WERI-Rb-1 (cell line): ENCODE results near the gene COL18A1.

Experiments
- DNase-seq: peaks from one replicate; pipeline ENCODE4 v3.0.0-alpha.2; 2020
- H3K27ac ChIP-seq: fragments of 250-450 bp; sonication (Bioruptor Pico); 2 replicates; pipeline ENCODE4 v1.5.1; 2020; ENCODE audit warnings: mild to moderate bottlenecking, moderate library complexity
- H3K27me3 ChIP-seq: fragments of 250-450 bp; sonication (Bioruptor Pico); 2 replicates; pipeline ENCODE4 v1.5.1; 2021; ENCODE audit warnings: mild to moderate bottlenecking, low read depth, moderate library complexity; ENCODE audit not compliant: insufficient read depth, severe bottlenecking
- H3K36me3 ChIP-seq: fragments of 250-450 bp; sonication (Bioruptor Pico); 2 replicates; pipeline ENCODE4 v1.5.1; 2020; ENCODE audit warnings: mild to moderate bottlenecking, moderate library complexity
- H3K4me3 ChIP-seq: 2 replicates; pipeline ENCODE4 v1.5.1; 2011; ENCODE audit warnings: low read depth, mild to moderate bottlenecking, control low read depth, low read length
- H3K9me3 ChIP-seq: fragments of 250-450 bp; sonication (Bioruptor Pico); 2 replicates; pipeline ENCODE4 v1.5.1; 2021; ENCODE audit warnings: mild to moderate bottlenecking, moderate library complexity; ENCODE audit not compliant: severe bottlenecking
- CTCF ChIP-seq: IDR thresholded peaks from 2 replicates; pipeline ENCODE4 v1.5.1; 2011; ENCODE audit warnings: low read depth, mild to moderate bottlenecking, control low read depth, inconsistent platforms, low read length

COL18A1 gene

GRCh38 chr21:45380566-45380965 is 24.4 kb upstream of the COL18A1 start:
- Histone ChIP-seq H3K27me3 (no peaks in the 10 kb centered on the region), H3K4me3 (no peak overlapping the region), H3K9me3 (peaks cover 3% of the 10 kb centered on the region), H3K36me3 (no peaks in the 10 kb centered on the region), H3K27ac (no peak overlapping the region)
- DNase-seq, result no peak
- TF ChIP-seq CTCF, result no peak

GRCh38 chr21:45381036-45381787 is 23.8 kb upstream of the COL18A1 start:
- no peak for TF ChIP-seq CTCF
- no peaks in the 10 kb centered on the region for H3K27me3 ChIP-seq

GRCh38 chr21:45381865-45382696 is 22.9 kb upstream of the COL18A1 start:
- no peak overlapping the region for H3K27ac ChIP-seq
- no peaks in the 10 kb centered on the region for H3K36me3 ChIP-seq
- TF ChIP-seq CTCF, result no peak
- no peak overlapping the region for H3K4me3 ChIP-seq
- DNase-seq, result no peak
- no peaks in the 10 kb centered on the region for H3K27me3 ChIP-seq
- peaks cover 3% of the 10 kb centered on the region for H3K9me3 ChIP-seq

More at GRCh38 chr21:45381036-45381787, 23.8 kb upstream of the COL18A1 start:
- no peak overlapping the region for H3K27ac ChIP-seq
- no peak for DNase-seq
- peaks cover 3% of the 10 kb centered on the region for H3K9me3 ChIP-seq
- no peaks in the 10 kb centered on the region for H3K36me3 ChIP-seq
- no peak overlapping the region for H3K4me3 ChIP-seq

GRCh38 chr21:45382697-45382997 is 22.3 kb upstream of the COL18A1 start:
- H3K36me3 ChIP-seq, result no peaks in the 10 kb centered on the region
- DNase-seq, result no peak
- H3K27me3 ChIP-seq, result no peaks in the 10 kb centered on the region
- no peak for TF ChIP-seq CTCF
- H3K27ac ChIP-seq, result no peak overlapping the region
- no peak overlapping the region for H3K4me3 ChIP-seq
- peaks cover under 1% of the 10 kb centered on the region for H3K9me3 ChIP-seq

- Histone ChIP-seq H3K9me3 (no peaks in the 10 kb centered on the region), H3K36me3 (no peaks in the 10 kb centered on the region), H3K27ac (no peak overlapping the region), H3K27me3 (no peaks in the 10 kb centered on the region), H3K4me3 (no peak overlapping the region)
- TF ChIP-seq CTCF, result no peak
- no peak for DNase-seq
These were observed 21.8 kb upstream of the COL18A1 start for GRCh38 chr21:45383111-45383614.
